Measurements from ENCODE around the gene MST1R.

DNA sequence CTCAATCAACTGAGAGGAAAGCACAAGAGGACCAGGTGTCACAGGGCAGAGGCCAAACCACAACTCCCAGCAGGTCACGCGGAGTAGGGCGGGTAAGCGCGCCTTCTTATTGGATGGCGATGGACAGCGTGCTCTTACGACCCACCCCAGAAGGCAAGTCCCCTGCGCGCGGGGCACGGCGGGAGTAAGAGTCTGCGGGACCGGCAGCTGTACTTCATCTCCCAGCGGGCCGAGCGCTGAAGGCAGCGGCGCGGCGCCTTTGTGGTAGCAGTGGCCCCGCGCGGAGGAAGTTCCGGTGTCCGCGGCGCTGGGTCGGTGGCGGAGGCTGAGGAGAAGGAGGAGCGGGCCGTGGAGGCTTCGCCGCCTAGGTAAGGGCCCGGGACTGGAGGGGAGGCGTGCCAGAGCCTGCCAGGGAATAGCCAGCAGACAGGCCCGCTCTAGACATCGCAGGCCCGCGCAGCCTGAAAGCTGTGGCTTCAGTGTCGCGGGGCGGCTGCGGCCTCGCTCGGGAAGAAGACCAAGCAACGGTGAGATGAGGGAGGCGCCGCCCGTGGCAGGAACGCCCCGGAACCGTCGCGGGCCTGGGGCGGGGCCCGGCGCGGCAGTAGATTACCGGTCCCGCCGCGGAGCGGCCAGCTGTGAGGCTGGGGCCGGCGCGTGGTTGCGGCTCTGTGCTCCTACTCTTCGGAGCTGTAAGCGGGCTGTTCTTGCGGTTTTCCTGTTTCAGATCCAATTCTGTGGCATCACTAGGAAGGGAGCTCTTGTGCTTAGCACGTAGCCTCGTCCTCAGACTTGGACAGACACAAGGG is 36.4 kb upstream of the MST1R start, which contains the start of gene RBM6:
- TF ChIP-seq TOX (CRISPR knock-in tag; IDR thresholded peaks at IDR 0.05; ENCODE audit: borderline replicate concordance), result no peak
- TF ChIP-seq ZFP3 (CRISPR knock-in tag; IDR thresholded peaks at IDR 0.05), result no peak
- no peak for TF ChIP-seq ZFP30 (CRISPR knock-in tag; IDR thresholded peaks at IDR 0.05)
- no peak for TF ChIP-seq CSDC2 (CRISPR knock-in tag; IDR thresholded peaks at IDR 0.05)
- no peak for TF ChIP-seq ZNF565 (CRISPR knock-in tag; conservative IDR thresholded peaks at IDR 0.05; ENCODE audit: low read depth)
- peak; percentile 70; the same call in 1 of the 2 replicates for TF ChIP-seq GLIS3 (CRISPR knock-in tag; IDR thresholded peaks at IDR 0.05)
- no peak for TF ChIP-seq TCF4 (CRISPR knock-in tag; IDR thresholded peaks at IDR 0.05; ENCODE audit: borderline replicate concordance)
- TF ChIP-seq ZC3H10 (CRISPR knock-in tag; IDR thresholded peaks at IDR 0.05), result no peak
- TF ChIP-seq, protein P1, sequence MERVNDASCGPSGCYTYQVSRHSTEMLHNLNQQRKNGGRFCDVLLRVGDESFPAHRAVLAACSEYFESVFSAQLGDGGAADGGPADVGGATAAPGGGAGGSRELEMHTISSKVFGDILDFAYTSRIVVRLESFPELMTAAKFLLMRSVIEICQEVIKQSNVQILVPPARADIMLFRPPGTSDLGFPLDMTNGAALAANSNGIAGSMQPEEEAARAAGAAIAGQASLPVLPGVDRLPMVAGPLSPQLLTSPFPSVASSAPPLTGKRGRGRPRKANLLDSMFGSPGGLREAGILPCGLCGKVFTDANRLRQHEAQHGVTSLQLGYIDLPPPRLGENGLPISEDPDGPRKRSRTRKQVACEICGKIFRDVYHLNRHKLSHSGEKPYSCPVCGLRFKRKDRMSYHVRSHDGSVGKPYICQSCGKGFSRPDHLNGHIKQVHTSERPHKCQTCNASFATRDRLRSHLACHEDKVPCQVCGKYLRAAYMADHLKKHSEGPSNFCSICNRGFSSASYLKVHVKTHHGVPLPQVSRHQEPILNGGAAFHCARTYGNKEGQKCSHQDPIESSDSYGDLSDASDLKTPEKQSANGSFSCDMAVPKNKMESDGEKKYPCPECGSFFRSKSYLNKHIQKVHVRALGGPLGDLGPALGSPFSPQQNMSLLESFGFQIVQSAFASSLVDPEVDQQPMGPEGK (CRISPR knock-in tag; IDR thresholded peaks at IDR 0.05; ENCODE audit: borderline replicate concordance), result no peak
- no peak for TF ChIP-seq ESRRG (CRISPR knock-in tag; IDR thresholded peaks at IDR 0.05)
- no peak for TF ChIP-seq ARNTL (CRISPR knock-in tag; IDR thresholded peaks at IDR 0.05; ENCODE audit: borderline replicate concordance, low read depth)
